Mononuclear cell (primary cell): Measurements from ENCODE around the gene ADAMTS2. TPM values are rescaled to one million over a fixed set of nuclear protein-coding genes. Genes with fewer than 3 reads are reported as not detected.
"Not testable (repeated sequence)": the region's sequence is repeated elsewhere in the genome, so short reads cannot be mapped to it uniquely, and the experiment has no call there.

Experiments used
- H3K27me3 ChIP-seq: 2 replicates; pipeline ENCODE4 v1.6.0; 2011; ENCODE audit warnings: low read length, control low read depth; ENCODE audit not compliant: insufficient read depth
- H3K4me1 ChIP-seq: 2 replicates; pipeline ENCODE4 v1.5.1; 2011; ENCODE audit warnings: mild to moderate bottlenecking, low read length, control low read depth; ENCODE audit not compliant: insufficient read depth
- H3K4me3 ChIP-seq: 2 replicates; pipeline ENCODE4 v1.5.1; 2011; ENCODE audit warnings: mild to moderate bottlenecking, low read length, moderate library complexity
- H3K9me3 ChIP-seq: 2 replicates; pipeline ENCODE4 v1.5.1; 2011; ENCODE audit warnings: low read depth, mild to moderate bottlenecking, control low read depth, low read length
- total RNA-seq: library from RNA; depleted of rRNA; stranded (reverse); fragments of >200 nt; gene quantifications from one replicate; pipeline ENCODE4 v1.2.3, GENCODE V29; 2012

Gene ADAMTS2
- total RNA-seq, 1 donor, result 0.21 TPM

DNA sequence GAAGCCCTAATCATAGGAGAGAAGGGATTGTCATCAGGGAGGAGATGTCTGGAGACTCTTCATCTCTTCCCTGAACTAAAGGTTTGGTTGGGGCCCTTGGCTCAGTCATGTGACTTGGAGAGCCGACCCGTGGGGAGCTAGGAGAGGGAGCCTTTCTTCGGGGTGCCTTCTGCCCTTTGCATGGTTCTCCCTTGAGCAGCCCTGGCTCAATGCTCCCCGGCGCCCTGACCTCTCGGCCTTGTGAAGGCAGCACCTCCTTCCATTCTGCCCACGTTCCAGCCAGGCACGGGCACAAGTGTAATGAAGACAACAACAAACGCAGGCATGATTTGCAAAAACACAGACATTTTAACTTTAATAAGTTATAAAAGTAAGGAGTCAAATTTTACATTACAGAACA is 234.7 kb downstream of the ADAMTS2 start:
- no peaks in the 10 kb centered on the region for H3K4me1 ChIP-seq
- no peaks in the 10 kb centered on the region for H3K9me3 ChIP-seq
- H3K27me3 ChIP-seq, result no peaks in the 10 kb centered on the region
- H3K4me3 ChIP-seq, result no peak overlapping the region

DNA sequence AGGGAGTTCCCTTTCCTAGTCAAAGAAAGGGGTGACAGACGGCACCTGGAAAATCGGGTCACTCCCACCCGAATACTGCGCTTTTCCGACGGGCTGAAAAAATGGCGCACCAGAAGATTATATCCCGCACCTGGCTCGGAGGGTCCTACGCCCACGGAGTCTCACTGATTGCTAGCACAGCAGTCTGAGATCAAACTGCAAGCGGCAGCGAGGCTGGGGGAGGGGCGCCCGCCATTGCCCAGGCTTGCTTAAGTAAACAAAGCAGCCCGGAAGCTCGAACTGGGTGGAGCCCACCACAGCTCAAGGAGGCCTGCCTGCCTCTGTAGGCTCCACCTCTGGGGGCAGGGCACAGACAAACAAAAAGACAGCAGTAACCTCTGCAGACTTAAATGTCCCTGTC is 244.0 kb downstream of the ADAMTS2 start:
- not testable (repeated sequence) for H3K27me3 ChIP-seq, H3K4me3 ChIP-seq, H3K4me1 ChIP-seq
- H3K9me3 ChIP-seq, result peaks cover 33% of the 10 kb centered on the region

DNA sequence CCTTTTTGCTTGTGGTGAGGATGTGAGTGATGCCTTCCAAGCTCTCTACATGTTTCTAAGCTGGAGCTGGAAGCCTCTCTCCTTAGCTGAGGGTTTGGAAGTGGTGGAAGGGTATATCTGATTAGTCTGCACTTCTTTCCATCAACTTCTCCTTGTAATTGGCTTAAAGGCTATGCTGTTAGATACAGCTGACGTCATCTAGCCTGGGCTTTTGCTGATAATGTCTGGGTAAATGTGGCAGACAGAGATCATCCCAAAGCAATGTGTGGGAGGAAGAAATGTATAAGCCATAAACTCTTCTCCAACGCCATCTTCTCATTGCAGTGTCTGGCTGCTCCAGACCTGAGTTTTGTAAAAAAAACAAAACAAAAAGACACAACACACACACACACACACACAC is 255.8 kb downstream of the ADAMTS2 start:
- Histone ChIP-seq H3K4me1 (no peaks in the 10 kb centered on the region), H3K27me3 (no peaks in the 10 kb centered on the region), H3K9me3 (peaks cover 87% of the 10 kb centered on the region), H3K4me3 (no peak overlapping the region)

DNA sequence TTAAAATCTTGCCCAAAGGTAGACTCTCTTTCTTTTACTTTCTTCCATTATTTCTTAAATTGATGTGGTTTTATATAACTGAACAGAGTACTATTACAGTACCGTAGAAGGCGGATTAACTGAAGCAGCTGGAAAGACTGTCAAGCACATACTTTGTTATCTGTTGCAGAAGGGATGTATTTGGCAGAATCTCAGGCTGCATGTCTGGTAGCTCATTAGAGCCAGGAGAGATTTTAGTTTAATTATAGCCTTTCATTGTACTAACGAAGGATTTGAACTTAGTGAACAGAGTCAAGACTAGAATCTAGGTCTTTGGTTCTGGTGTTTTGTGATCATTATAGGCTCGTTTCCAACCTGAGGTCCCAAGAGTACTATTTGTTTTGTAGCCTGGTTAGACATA is 264.5 kb downstream of the ADAMTS2 start:
- H3K4me3 ChIP-seq, result no peak overlapping the region
- H3K4me1 ChIP-seq, result no peaks in the 10 kb centered on the region
- H3K9me3 ChIP-seq, result peaks cover 100% of the 10 kb centered on the region
- no peaks in the 10 kb centered on the region for H3K27me3 ChIP-seq

DNA sequence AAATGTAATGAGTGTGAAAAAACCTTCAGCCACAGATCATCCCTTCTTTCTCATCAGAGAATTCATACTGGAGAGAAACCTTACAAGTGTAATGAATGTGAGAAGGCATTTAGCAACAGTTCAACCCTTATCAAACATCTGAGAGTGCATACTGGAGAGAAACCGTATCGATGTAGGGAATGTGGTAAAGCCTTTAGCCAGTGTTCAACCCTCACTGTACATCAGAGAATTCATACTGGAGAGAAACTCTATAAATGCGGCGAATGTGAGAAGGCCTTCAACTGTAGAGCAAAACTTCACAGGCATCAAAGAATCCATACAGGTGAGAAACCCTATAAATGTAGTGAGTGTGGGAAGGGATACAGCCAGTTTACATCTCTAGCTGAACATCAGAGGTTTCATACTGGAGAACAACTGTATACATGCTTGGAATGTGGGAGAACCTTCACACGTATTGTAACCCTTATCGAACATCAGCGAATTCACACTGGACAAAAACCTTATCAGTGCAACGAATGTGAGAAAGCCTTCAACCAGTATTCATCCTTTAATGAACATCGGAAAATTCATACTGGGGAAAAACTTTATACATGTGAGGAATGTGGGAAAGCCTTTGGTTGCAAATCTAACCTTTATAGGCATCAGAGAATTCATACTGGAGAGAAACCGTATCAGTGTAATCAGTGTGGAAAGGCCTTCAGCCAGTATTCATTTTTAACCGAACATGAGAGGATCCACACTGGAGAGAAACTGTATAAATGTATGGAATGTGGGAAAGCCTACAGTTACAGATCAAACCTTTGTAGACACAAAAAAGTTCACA is 265.9 kb downstream of the ADAMTS2 start:
- H3K27me3 ChIP-seq, result no peaks in the 10 kb centered on the region
- no peaks in the 10 kb centered on the region for H3K4me1 ChIP-seq
- H3K9me3 ChIP-seq, result peaks cover 90% of the 10 kb centered on the region
- no peak overlapping the region for H3K4me3 ChIP-seq

DNA sequence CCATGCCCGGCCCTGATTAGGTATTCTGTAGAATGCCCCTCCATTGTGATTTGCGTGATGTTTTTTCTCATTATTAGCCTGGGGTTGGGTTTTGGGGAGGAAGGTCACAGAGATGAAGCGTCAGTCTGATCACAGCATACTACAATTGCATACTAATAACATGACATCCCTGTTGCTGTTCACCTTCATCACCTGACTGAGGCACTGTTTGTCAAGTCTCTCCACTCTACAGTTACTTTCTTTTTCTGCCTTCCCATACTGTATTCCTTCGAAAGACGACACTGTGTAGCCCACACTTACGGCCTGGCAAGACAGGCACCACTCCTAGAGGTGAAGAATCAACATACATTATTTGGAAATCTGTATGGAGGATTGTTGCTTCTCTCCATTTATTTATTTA is 279.6 kb downstream of the ADAMTS2 start:
- peaks cover 5% of the 10 kb centered on the region for H3K4me1 ChIP-seq
- peaks cover 18% of the 10 kb centered on the region for H3K9me3 ChIP-seq
- H3K4me3 ChIP-seq, result no peak overlapping the region
- H3K27me3 ChIP-seq, result no peaks in the 10 kb centered on the region

DNA sequence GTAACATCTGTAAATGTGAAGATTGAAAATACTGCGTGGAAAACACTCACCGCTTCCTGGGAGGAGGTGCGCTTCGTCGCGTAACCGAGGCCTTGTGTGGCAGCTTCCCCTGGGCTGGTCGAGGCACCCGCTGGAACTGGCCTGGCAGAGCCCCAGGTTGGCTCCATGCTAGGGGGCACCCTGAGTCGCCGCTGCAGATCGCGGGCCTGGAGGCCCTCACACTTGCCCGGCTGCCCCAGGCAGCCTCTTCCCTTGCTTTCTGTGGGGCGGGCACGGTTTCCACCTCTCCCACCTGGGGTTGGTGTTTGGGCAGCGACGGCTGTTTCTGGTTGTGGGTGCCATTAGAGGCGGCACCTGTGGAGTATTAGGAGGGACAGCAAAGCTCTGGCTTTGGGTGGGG is 284.2 kb downstream of the ADAMTS2 start:
- Histone ChIP-seq H3K27me3 (peaks cover 2% of the 10 kb centered on the region), H3K4me3 (peak overlapping the region; percentile 50), H3K4me1 (peaks cover 8% of the 10 kb centered on the region), H3K9me3 (no peaks in the 10 kb centered on the region)

Other genes starting within 250 kb of the ADAMTS2 start
- gene RUFY1, start 205.1 kb upstream of the ADAMTS2 start, total RNA-seq, result 68.8 TPM